ES-I3 (cell line): ENCODE data around the gene DNAJC1.
"Not testable (repeated sequence)": the region's sequence is repeated elsewhere in the genome, so short reads cannot be mapped to it uniquely, and the experiment has no call there.

Source experiments
- H3K36me3 ChIP-seq: 2 replicates; pipeline ENCODE4 v1.6.1; 2013; ENCODE audit warnings: mild to moderate bottlenecking, low read length, control low read depth, moderate library complexity; ENCODE audit not compliant: insufficient read depth
- H3K4me1 ChIP-seq: 2 replicates; pipeline ENCODE4 v1.6.1; 2013; ENCODE audit warnings: mild to moderate bottlenecking, control low read depth, low read length; ENCODE audit not compliant: insufficient read depth
- H3K9ac ChIP-seq: 2 replicates; pipeline ENCODE4 v1.6.1; 2013; ENCODE audit warnings: low read depth, mild to moderate bottlenecking, low read length, moderate library complexity
- H3K9me3 ChIP-seq: 2 replicates; pipeline ENCODE4 v1.6.1; 2013; ENCODE audit warnings: mild to moderate bottlenecking, low read length, moderate library complexity; ENCODE audit not compliant: control insufficient read depth, insufficient read depth

DNAJC1 gene

DNA sequence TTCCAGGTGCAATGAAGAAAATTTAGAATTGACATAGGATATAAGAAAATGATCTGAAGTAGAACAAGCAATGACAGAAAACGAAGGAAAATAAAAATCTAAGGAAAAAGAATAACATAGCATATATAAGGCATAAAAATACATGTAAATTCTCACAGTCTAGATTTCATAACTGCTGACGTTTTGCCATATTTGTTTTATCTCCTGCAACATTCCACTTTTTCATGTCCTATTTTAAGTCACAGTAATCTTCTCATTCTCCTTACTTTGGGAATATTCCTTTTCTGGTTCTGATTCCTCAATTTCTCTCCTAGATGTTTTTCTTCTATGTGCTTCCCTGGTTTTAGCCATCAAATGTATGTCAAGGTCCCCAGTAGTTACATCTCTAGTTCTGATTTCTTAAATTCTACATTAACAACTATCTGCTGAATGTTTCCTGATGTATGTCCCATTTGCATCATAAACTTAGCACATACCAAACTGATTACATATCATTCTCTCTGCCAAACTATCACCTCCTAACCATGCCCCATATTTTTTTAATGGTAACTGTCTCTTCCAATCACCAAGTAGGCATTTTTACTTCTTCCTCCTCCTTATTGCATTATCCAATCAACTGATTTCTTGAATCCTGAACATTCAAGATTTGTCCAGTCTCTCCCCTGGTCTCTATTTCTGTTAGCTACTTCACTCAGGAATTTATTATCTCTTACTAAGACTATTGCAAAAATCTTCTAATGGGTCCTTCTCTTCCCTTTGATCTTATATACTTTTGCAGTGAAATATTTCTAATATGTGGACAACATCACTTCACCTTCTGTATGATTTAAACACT, 171.3 kb downstream of the DNAJC1 start:
- peaks cover 18% of the 10 kb centered on the region for H3K9me3 ChIP-seq
- no peaks in the 10 kb centered on the region for H3K4me1 ChIP-seq
- no peak overlapping the region for H3K9ac ChIP-seq
- no peaks in the 10 kb centered on the region; the same call in 1 of the 2 replicates for H3K36me3 ChIP-seq

- no peaks in the 10 kb centered on the region; the same call in 1 of the 2 replicates for H3K36me3 ChIP-seq
- H3K9me3 ChIP-seq = peaks cover 19% of the 10 kb centered on the region
- no peak overlapping the region for H3K9ac ChIP-seq
- no peaks in the 10 kb centered on the region for H3K4me1 ChIP-seq
These were observed 173.5 kb downstream of the DNAJC1 start for GRCh38 chr10:21830037-21830436.

DNA sequence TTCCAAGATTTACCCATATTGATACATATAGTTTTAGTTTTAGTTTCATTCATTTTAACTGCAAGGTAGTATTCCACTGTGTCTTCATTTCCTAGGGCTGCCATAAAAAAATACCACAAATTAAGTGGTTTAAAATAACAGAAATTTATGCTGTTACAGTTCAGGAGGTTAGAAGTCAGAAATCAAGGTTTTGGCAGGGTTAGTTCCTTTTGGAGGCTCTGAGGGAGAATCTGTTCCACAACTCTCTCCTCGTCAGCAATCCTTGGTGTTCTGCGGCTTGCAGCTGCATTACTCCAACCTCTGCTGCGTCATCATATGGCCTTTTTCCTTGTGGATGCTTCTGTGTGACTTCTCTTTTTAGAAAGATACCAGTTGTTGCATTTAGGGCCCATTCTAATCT, 176.2 kb downstream of the DNAJC1 start:
- H3K9ac ChIP-seq = no peak overlapping the region
- H3K9me3 ChIP-seq = peaks cover 9% of the 10 kb centered on the region
- H3K4me1 ChIP-seq = no peaks in the 10 kb centered on the region
- H3K36me3 ChIP-seq = no peaks in the 10 kb centered on the region; the same call in 1 of the 2 replicates

- Histone ChIP-seq H3K4me1 (no peaks in the 10 kb centered on the region), H3K36me3 (no peaks in the 10 kb centered on the region), H3K9ac (no peak overlapping the region), H3K9me3 (peaks cover 8% of the 10 kb centered on the region; the same call in 1 of the 2 replicates)
These were observed 176.8 kb downstream of the DNAJC1 start for GRCh38 chr10:21826725-21827124.

DNA sequence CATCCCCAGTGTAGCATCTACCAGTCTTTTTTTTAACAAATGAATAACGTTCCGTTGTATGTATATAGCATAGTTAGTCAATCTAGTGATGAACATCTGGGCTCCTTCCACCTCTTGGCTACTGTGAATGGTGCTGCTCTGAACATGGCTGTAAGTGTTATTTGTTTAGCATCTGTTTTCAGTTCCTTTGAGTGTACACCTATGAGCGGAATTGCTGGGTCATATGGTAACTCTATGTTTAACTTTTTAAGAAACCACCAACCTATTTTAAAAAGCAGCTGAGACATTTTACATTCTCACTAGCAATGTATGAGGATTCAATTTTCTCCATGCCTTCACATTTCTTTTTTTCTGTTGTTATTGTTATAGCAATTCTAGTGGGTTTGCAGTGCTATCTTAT, 178.2 kb downstream of the DNAJC1 start:
- Histone ChIP-seq H3K4me1 (no peaks in the 10 kb centered on the region), H3K9me3 (peaks cover 8% of the 10 kb centered on the region; the same call in 1 of the 2 replicates)

GRCh38 chr10:21824409-21824808, 179.1 kb downstream of the DNAJC1 start:
- H3K9ac ChIP-seq = no peak overlapping the region
- H3K4me1 ChIP-seq = no peaks in the 10 kb centered on the region
- peaks cover 8% of the 10 kb centered on the region; the same call in 1 of the 2 replicates for H3K9me3 ChIP-seq
- no peaks in the 10 kb centered on the region for H3K36me3 ChIP-seq

More for the DNA sequence above, 178.2 kb downstream of the DNAJC1 start:
- Histone ChIP-seq H3K36me3 (no peaks in the 10 kb centered on the region), H3K9ac (no peak overlapping the region)

GRCh38 chr10:21823617-21824016, 179.9 kb downstream of the DNAJC1 start:
- H3K4me1 ChIP-seq = no peaks in the 10 kb centered on the region
- no peak overlapping the region for H3K9ac ChIP-seq
- H3K9me3 ChIP-seq = peaks cover 8% of the 10 kb centered on the region; the same call in 1 of the 2 replicates
- H3K36me3 ChIP-seq = no peaks in the 10 kb centered on the region

DNA sequence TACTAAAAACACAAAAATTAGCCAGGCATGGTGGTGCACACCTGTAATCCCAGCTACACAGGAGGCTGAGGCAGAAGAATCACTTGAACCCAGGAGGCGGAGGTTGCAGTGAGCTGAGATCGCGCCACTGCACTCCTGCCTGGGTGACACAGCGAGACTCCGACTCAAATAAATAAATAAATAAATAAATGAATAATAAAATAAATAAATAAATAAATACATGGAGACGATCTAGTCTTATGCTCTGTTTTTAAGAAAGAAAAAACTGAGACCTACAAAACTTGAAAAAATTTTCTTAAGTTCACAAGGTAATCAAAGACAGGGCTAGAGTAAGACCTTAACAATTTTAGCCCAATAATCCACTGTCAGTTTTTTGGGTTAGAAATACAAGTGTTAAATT, 181.3 kb downstream of the DNAJC1 start:
- not testable (repeated sequence) for H3K9me3 ChIP-seq, H3K9ac ChIP-seq, H3K36me3 ChIP-seq, H3K4me1 ChIP-seq

GRCh38 chr10:21820952-21821351, 182.6 kb downstream of the DNAJC1 start:
- Histone ChIP-seq H3K4me1 (no peaks in the 10 kb centered on the region), H3K9ac (no peak overlapping the region), H3K9me3 (0 out of 2 replicates have a peak, but pooled peaks cover 5% of the 10 kb centered on the region), H3K36me3 (no peaks in the 10 kb centered on the region)

DNA sequence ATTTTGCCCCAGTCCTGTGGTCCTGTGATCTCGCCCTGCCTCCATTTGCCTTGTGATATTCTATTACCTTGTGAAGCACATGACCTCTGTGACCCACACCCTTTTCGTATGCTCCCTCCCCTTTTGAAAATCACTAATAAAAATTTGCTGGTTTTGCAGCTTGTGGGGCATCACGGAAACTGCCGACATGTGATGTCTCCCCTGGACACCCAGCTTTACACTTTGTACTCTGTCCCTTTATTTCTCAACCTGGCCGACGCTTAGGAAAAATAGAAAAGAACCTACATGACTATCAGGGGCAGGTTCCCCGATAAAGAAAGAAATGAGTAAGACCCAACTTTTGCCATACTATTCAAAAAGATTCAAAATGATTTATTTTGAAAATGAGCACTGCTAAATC, 185.1 kb downstream of the DNAJC1 start:
- H3K4me1 ChIP-seq, H3K9me3 ChIP-seq, H3K9ac ChIP-seq, H3K36me3 ChIP-seq: not testable (repeated sequence)

DNA sequence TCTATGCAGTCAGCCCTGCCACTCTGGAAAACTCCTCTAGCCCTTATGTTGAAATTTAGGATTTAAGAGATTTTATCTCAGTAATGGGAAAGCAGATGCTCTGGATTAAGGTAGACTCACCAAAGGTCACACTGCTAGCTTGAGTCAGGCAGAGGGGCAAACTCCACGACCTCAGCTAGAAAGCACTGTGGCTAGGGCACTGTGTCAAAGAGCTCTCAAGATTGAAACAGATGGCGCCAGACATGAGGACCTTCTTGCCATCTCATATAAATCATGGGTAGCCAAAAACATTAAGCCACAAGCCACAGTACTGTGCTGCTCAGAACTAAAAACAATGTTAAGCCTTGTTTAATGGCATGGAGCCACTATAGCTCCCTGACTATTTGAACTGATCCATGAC, 188.7 kb downstream of the DNAJC1 start:
- no peaks in the 10 kb centered on the region for H3K36me3 ChIP-seq
- H3K9ac ChIP-seq = no peak overlapping the region
- peaks cover 3% of the 10 kb centered on the region for H3K9me3 ChIP-seq
- no peaks in the 10 kb centered on the region for H3K4me1 ChIP-seq

DNA sequence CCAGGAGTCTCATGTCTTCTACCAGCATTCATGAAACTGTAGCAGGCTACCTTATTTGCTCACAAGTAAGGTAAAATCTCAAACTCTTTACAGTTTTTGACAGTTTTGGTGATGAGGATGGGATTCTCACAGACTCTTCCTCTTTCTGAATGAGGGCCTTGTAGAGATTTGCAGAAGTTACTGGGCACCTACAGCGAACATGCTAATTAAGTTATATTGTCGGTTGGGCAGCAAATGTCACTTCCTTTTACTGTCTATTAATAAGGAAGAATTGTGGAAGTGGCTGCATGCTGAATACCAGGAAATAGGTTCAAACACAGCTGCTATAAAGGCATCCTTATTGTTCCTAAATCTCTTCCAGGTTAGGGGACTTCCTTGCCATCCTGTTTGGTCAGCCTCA, 189.6 kb downstream of the DNAJC1 start:
- Histone ChIP-seq H3K9me3 (peaks cover 3% of the 10 kb centered on the region), H3K9ac (no peak overlapping the region)

GRCh38 chr10:21811245-21811585, 192.3 kb downstream of the DNAJC1 start:
- Histone ChIP-seq H3K4me1 (peaks cover 13% of the 10 kb centered on the region; the same call in 1 of the 2 replicates), H3K36me3 (no peaks in the 10 kb centered on the region), H3K9me3 (peaks cover 3% of the 10 kb centered on the region), H3K9ac (no peak overlapping the region)

More for the DNA sequence above, 189.6 kb downstream of the DNAJC1 start:
- no peaks in the 10 kb centered on the region for H3K4me1 ChIP-seq
- H3K36me3 ChIP-seq = no peaks in the 10 kb centered on the region

GRCh38 chr10:21810582-21811244, 192.8 kb downstream of the DNAJC1 start:
- peaks cover 3% of the 10 kb centered on the region for H3K9me3 ChIP-seq
- H3K4me1 ChIP-seq = peaks cover 16% of the 10 kb centered on the region; the same call in 1 of the 2 replicates
- no peaks in the 10 kb centered on the region for H3K36me3 ChIP-seq
- H3K9ac ChIP-seq = no peak overlapping the region

DNA sequence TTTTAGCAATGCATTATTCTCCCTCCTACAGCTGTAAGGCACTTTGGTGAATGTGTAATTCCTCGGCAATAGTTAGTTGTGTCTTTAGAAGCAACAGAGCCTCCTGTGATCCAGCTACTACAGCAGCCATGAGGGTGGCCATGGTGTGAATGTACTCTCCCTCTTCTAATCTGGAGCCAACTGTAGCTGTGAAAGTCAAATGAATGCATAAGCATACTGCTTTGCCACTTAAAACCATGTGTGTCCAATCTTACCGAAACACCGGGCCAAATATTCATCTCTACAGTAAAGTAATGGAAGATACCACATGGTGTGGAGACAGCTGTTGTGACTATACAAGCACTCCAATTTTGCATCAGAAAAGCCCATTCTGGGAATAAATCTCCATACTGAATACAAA, 195.0 kb downstream of the DNAJC1 start:
- Histone ChIP-seq H3K9me3 (no peaks in the 10 kb centered on the region), H3K4me1 (peaks cover 18% of the 10 kb centered on the region; the same call in 1 of the 2 replicates), H3K9ac (no peak overlapping the region), H3K36me3 (no peaks in the 10 kb centered on the region)
